H9 (cell line): ENCODE measurements around the gene SH2D3C. TPM values are rescaled to one million over a fixed set of nuclear protein-coding genes. Genes with fewer than 3 reads are reported as not detected.
A peak's percentile ranks its signal among the peaks of the same experiment; 100 is the strongest.

Experiments
- DNase-seq: peaks from one replicate; pipeline ENCODE4 v3.0.0-alpha.2; 2017
- H2AFZ ChIP-seq: one replicate; pipeline ENCODE4 v1.6.1; 2013; ENCODE audit warnings: mild to moderate bottlenecking, low read length, control low read depth, moderate library complexity
- H2AK5ac ChIP-seq: 2 replicates; pipeline ENCODE4 v1.6.1; 2013; ENCODE audit warnings: low read length, control low read depth, mixed read lengths; ENCODE audit not compliant: insufficient read length
- H2BK120ac ChIP-seq: one replicate; pipeline ENCODE4 v1.6.1; 2013; ENCODE audit warnings: low read depth, mild to moderate bottlenecking, low read length, control low read depth, inconsistent platforms; ENCODE audit not compliant: poor library complexity, severe bottlenecking
- H2BK12ac ChIP-seq: 2 replicates; pipeline ENCODE4 v1.6.1; 2013; ENCODE audit warnings: low read length, control low read depth, mixed read lengths, low read depth; ENCODE audit not compliant: insufficient read length
- H2BK15ac ChIP-seq: 2 replicates; pipeline ENCODE4 v1.6.1; 2013; ENCODE audit warnings: low read depth, low read length, control low read depth
- H2BK20ac ChIP-seq: one replicate; pipeline ENCODE4 v1.6.1; 2013; ENCODE audit warnings: low read depth, mild to moderate bottlenecking, low read length, control low read depth, inconsistent platforms; ENCODE audit not compliant: poor library complexity, severe bottlenecking
- H2BK5ac ChIP-seq: 2 replicates; pipeline ENCODE4 v1.6.1; 2013; ENCODE audit warnings: low read length, control low read depth, mixed read lengths; ENCODE audit not compliant: insufficient read length
- H3K14ac ChIP-seq: 2 replicates; pipeline ENCODE4 v1.6.1; 2013; ENCODE audit warnings: low read length, control low read depth; ENCODE audit not compliant: insufficient read depth
- H3K18ac ChIP-seq: 2 replicates; pipeline ENCODE4 v1.6.1; 2013; ENCODE audit warnings: low read depth, mild to moderate bottlenecking, mixed read lengths, low read length, control low read depth; ENCODE audit not compliant: insufficient read length
- H3K23ac ChIP-seq: 2 replicates; pipeline ENCODE4 v1.6.1; 2013; ENCODE audit warnings: low read length, control low read depth, mixed read lengths, low read depth; ENCODE audit not compliant: insufficient read length
- H3K23me2 ChIP-seq: 2 replicates; pipeline ENCODE4 v1.6.1; 2013; ENCODE audit warnings: low read depth, mild to moderate bottlenecking, mixed read lengths, low read length, control low read depth; ENCODE audit not compliant: insufficient read length, poor library complexity, severe bottlenecking
- H3K27ac ChIP-seq: 2 replicates; pipeline ENCODE4 v1.5.1; 2013; ENCODE audit warnings: low read length, control low read depth, mixed read lengths, low read depth; ENCODE audit not compliant: insufficient read length
- H3K27me3 ChIP-seq: 2 replicates; pipeline ENCODE4 v1.6.1; 2013; ENCODE audit warnings: low read length, control low read depth, inconsistent platforms; ENCODE audit not compliant: insufficient read depth
- H3K4ac ChIP-seq: 2 replicates; pipeline ENCODE4 v1.6.1; 2013; ENCODE audit warnings: low read depth, mild to moderate bottlenecking, control low read depth, inconsistent platforms, low read length, moderate library complexity
- H3K4me1 ChIP-seq: 2 replicates; pipeline ENCODE4 v1.6.1; 2013; ENCODE audit warnings: low read length, control low read depth, inconsistent platforms; ENCODE audit not compliant: insufficient read depth
- H3K4me2 ChIP-seq: 2 replicates; pipeline ENCODE4 v1.6.1; 2013; ENCODE audit warnings: low read length, control low read depth, mixed read lengths; ENCODE audit not compliant: insufficient read length, insufficient read depth
- H3K56ac ChIP-seq: 2 replicates; pipeline ENCODE4 v1.6.1; 2013; ENCODE audit warnings: low read depth, mild to moderate bottlenecking, mixed read lengths, low read length, control low read depth; ENCODE audit not compliant: insufficient read length
- H3K79me1 ChIP-seq: 2 replicates; pipeline ENCODE4 v1.6.1; 2013; ENCODE audit warnings: low read depth, mild to moderate bottlenecking, moderate library complexity, low read length, control low read depth, inconsistent platforms; ENCODE audit not compliant: insufficient read depth, poor library complexity, severe bottlenecking
- H3K79me2 ChIP-seq: 2 replicates; pipeline ENCODE4 v1.6.1; 2013; ENCODE audit warnings: low read length, control low read depth, inconsistent platforms; ENCODE audit not compliant: insufficient read depth
- H3K9ac ChIP-seq: 2 replicates; pipeline ENCODE4 v1.6.1; 2013; ENCODE audit warnings: low read length, control low read depth, mixed read lengths; ENCODE audit not compliant: insufficient read length; ENCODE audit errors: extremely low read depth
- H3K9me3 ChIP-seq: one replicate; pipeline ENCODE4 v1.6.1; 2013; ENCODE audit warnings: low read depth, low read length, inconsistent platforms; ENCODE audit not compliant: control insufficient read depth
- H3T11ph ChIP-seq: one replicate; pipeline ENCODE4 v1.6.1; 2013; ENCODE audit warnings: mild to moderate bottlenecking, low read length, control low read depth, inconsistent platforms
- H4K20me1 ChIP-seq: one replicate; pipeline ENCODE4 v1.6.1; 2013; ENCODE audit not compliant: control insufficient read depth, insufficient read length, insufficient read depth
- H4K5ac ChIP-seq: 2 replicates; pipeline ENCODE4 v1.6.1; 2013; ENCODE audit warnings: low read depth, mild to moderate bottlenecking, mixed read lengths, low read length, control low read depth; ENCODE audit not compliant: insufficient read length
- H4K8ac ChIP-seq: replicated peaks from 2 replicates; pipeline ENCODE4 v1.6.1; 2013; ENCODE audit warnings: low read length, control low read depth, mixed read lengths, low read depth; ENCODE audit not compliant: insufficient read length
- H4K91ac ChIP-seq: 2 replicates; pipeline ENCODE4 v1.6.1; 2013; ENCODE audit warnings: low read depth, mild to moderate bottlenecking, moderate library complexity, mixed read lengths, low read length, control low read depth; ENCODE audit not compliant: insufficient read length
- H3K27ac Mint-ChIP-seq, 3 experiments: 2 replicates in 2 of 3; 3 replicates in 1 of 3; pipeline ENCODE4 v1.8.0; 2020 to 2021; ENCODE audit warnings: mixed read lengths in 3 of 3, mild to moderate bottlenecking in 1 of 3, moderate library complexity in 1 of 3
- H3K27me3 Mint-ChIP-seq: 2 replicates; pipeline ENCODE4 v1.8.0; 2021; ENCODE audit warnings: low read depth, mild to moderate bottlenecking, moderate library complexity, mixed read lengths
- H3K36me3 Mint-ChIP-seq, 3 experiments: 2 replicates in 2 of 3; 3 replicates in 1 of 3; pipeline ENCODE4 v1.8.0; 2020 to 2021; ENCODE audit warnings: low read depth in 3 of 3, mixed read lengths in 3 of 3; ENCODE audit not compliant: insufficient read depth in 1 of 3
- H3K4me1 Mint-ChIP-seq, 2 experiments: 2 replicates each; pipeline ENCODE4 v1.8.0; 2020; ENCODE audit warnings: mixed read lengths in 2 of 2
- H3K4me3 Mint-ChIP-seq, 2 experiments: 2 replicates in 1 of 2; 3 replicates in 1 of 2; pipeline ENCODE4 v1.8.0; 2020 to 2021; ENCODE audit warnings: mild to moderate bottlenecking in 2 of 2, mixed read lengths in 2 of 2, moderate library complexity in 1 of 2
- H3K9me3 Mint-ChIP-seq, 2 experiments: 2 replicates in 1 of 2; 3 replicates in 1 of 2; pipeline ENCODE4 v1.8.0; 2020; ENCODE audit warnings: mild to moderate bottlenecking in 2 of 2, mixed read lengths in 2 of 2, moderate library complexity in 1 of 2
- CTCF ChIP-seq: fragments of 200-600 bp; sonication (generic); conservative IDR thresholded peaks from 3 replicates; pipeline ENCODE4 v1.8.0; 2021; ENCODE audit warnings: antibody characterized with exemption, mild to moderate bottlenecking
- WGBS: extraction: QIAGEN DNeasy Blood & Tissue Kit; methylation state at CpG from one replicate; pipeline ENCODE4 v1.1.7; 2013; ENCODE audit warnings: missing lambda C conversion rate, low lambda C conversion rate, mixed read lengths; ENCODE audit not compliant: insufficient read length; ENCODE audit errors: extremely low coverage; 5-methylcytosine and 5-hydroxymethylcytosine counted together
- total RNA-seq: library from RNA; stranded (reverse); gene quantifications from 2 replicates; pipeline ENCODE4 v1.2.1, GENCODE V29; 2021

SH2D3C gene
- total RNA-seq, 1 experiment from 2014 or later = 1.7 TPM

GRCh38 chr9:127816728-127817127 is 38.3 kb upstream of the SH2D3C start:
- no peaks in the 10 kb centered on the region for H3K79me2 ChIP-seq
- H2AK5ac ChIP-seq = no peak overlapping the region
- H4K8ac ChIP-seq = no peak overlapping the region
- H3K4me2 ChIP-seq = no peak overlapping the region
- H2BK15ac ChIP-seq = no peak overlapping the region
- H4K20me1 ChIP-seq = no peaks in the 10 kb centered on the region
- no peak overlapping the region for H2AFZ ChIP-seq
- no peaks in the 10 kb centered on the region for H3K23me2 ChIP-seq
- no peak for TF ChIP-seq CTCF
- H3T11ph ChIP-seq = no peak overlapping the region
- H3K27ac Mint-ChIP-seq = peak overlapping the region in 2 of 3 experiments; percentile 34 to 57; a peak in 2 of 7 replicates
- H3K18ac ChIP-seq = no peak overlapping the region
- H2BK20ac ChIP-seq = no peak overlapping the region
- H3K4me3 Mint-ChIP-seq = no peak overlapping the region
- no peak for DNase-seq
- H3K14ac ChIP-seq = no peak overlapping the region
- H4K5ac ChIP-seq = no peak overlapping the region
- no peak overlapping the region for H3K56ac ChIP-seq
- peaks cover 0 to 41% (median 33%) of the 10 kb centered on the region in 3 experiments; a peak in 5 of 7 replicates for H3K36me3 Mint-ChIP-seq
- H3K79me1 ChIP-seq = no peaks in the 10 kb centered on the region
- no peak overlapping the region for H2BK5ac ChIP-seq
- no peaks in the 10 kb centered on the region for H3K9me3 ChIP-seq
- H3K27ac ChIP-seq = no peak overlapping the region
- WGBS = no CpG with 5 or more reads among the region's 8 CpGs
- H3K4me1 Mint-ChIP-seq = no peaks in the 10 kb centered on the region
- H3K4me1 ChIP-seq = no peaks in the 10 kb centered on the region
- no peak overlapping the region for H2BK12ac ChIP-seq
- no peak overlapping the region for H4K91ac ChIP-seq
- no peak overlapping the region for H3K23ac ChIP-seq
- no peak overlapping the region for H3K9ac ChIP-seq
- no peak overlapping the region for H2BK120ac ChIP-seq
- no peaks in the 10 kb centered on the region for H3K27me3 Mint-ChIP-seq
- H3K4ac ChIP-seq = no peak overlapping the region
- H3K9me3 Mint-ChIP-seq = no peaks in the 10 kb centered on the region
- H3K27me3 ChIP-seq = no peaks in the 10 kb centered on the region
